ENCODE data around the gene COL4A1. TPM values are rescaled to one million over a fixed set of nuclear protein-coding genes. Genes with fewer than 3 reads are reported as not detected.
A peak's percentile ranks its signal among the peaks of the same experiment; 100 is the strongest.

The COL4A1 gene
- total RNA-seq, 1 donor from 2014 or later = 178 TPM

DNA sequence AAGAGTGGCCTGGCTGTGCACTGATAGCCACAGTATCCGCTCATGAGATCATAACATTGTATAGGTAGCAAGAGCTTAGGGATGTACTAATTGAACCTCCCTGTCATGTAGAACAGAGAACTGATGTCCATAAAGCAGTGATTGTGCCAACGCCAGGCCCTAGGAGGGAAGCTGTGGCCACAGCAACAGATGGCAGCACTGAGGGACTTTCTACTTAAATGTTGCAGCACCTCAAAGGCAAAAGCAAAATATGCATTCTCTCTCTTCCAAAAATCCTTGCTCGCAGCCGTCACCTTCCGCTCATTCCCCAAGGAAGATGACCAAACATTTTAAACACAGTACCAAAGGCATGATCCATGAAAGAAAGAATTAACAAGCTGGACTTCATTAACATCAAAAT is 32.3 kb downstream of the COL4A1 start:
- Histone ChIP-seq H3K9me3 (no peaks in the 10 kb centered on the region), H3K27ac (peak overlapping the region; percentile 17), H3K36me3 (no peaks in the 10 kb centered on the region), H3K4me3 (no peak overlapping the region), H3K4me1 (peaks cover 26% of the 10 kb centered on the region), H3K27me3 (no peaks in the 10 kb centered on the region)
- TF ChIP-seq, protein P1, sequence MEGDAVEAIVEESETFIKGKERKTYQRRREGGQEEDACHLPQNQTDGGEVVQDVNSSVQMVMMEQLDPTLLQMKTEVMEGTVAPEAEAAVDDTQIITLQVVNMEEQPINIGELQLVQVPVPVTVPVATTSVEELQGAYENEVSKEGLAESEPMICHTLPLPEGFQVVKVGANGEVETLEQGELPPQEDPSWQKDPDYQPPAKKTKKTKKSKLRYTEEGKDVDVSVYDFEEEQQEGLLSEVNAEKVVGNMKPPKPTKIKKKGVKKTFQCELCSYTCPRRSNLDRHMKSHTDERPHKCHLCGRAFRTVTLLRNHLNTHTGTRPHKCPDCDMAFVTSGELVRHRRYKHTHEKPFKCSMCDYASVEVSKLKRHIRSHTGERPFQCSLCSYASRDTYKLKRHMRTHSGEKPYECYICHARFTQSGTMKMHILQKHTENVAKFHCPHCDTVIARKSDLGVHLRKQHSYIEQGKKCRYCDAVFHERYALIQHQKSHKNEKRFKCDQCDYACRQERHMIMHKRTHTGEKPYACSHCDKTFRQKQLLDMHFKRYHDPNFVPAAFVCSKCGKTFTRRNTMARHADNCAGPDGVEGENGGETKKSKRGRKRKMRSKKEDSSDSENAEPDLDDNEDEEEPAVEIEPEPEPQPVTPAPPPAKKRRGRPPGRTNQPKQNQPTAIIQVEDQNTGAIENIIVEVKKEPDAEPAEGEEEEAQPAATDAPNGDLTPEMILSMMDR (IDR thresholded peaks at IDR 0.05) = no peak
- no peak for TF ChIP-seq POLR2AphosphoS5 (IDR thresholded peaks at IDR 0.05; ENCODE audit: insufficient read depth in 1 of 2, low read depth in 1 of 2)
- no peak for TF ChIP-seq POLR2A (IDR thresholded peaks at IDR 0.05)
- DNase-seq (ENCODE audit: extremely low spot score in 2 of 2) = peak; percentile 74 to 79
- intact Hi-C loops (cut with DNase I) = no loop called here

DNA sequence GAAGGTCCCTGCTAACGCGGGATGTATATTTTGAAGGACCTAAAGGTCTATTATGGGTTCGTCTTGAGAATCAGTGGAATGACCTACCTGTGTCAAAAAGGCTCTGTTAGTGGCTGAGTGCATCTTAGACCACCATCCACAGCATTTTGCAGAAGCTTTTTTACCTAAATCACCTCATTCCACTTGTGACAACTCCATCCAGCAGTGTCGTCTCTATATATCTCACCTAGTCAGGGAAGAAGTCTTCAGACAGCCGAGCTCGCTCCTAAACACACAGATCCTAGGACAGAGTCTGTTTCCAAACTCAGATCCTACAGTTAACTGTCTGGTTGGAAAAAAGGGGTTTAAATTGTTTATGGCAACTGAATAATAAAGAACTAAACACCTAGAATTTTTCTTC is 33.7 kb downstream of the COL4A1 start:
- H3K27me3 ChIP-seq = no peaks in the 10 kb centered on the region
- intact Hi-C loops (cut with DNase I) = no loop called here
- H3K4me3 ChIP-seq = no peak overlapping the region
- no peaks in the 10 kb centered on the region for H3K9me3 ChIP-seq
- peaks cover 34% of the 10 kb centered on the region for H3K4me1 ChIP-seq
- TF ChIP-seq, protein P1 (IDR thresholded peaks at IDR 0.05) = no peak
- no peak for TF ChIP-seq POLR2A (IDR thresholded peaks at IDR 0.05)
- no peak for TF ChIP-seq POLR2AphosphoS5 (IDR thresholded peaks at IDR 0.05; ENCODE audit: insufficient read depth in 1 of 2, low read depth in 1 of 2)
- H3K36me3 ChIP-seq = no peaks in the 10 kb centered on the region
- no peak overlapping the region for H3K27ac ChIP-seq
- DNase-seq (ENCODE audit: extremely low spot score in 2 of 2) = no peak

DNA sequence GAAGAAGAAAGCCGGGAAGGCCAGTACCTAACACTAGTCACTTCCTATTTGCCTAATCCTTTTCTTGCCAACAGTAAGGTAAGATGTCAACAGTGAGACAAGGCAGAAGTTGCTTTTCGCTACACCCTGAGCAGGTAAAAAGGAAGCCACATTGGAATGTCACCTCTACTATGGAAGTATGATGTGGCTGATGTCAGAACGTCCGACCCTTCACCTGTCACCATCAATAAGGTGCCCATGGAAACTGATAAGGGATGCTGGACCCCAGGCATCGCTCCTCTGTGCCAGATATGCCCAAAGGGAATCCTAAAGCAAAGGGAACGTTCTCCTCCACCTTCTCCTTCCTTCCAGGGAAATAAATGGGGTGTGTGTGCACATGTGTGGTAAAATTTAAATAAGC is 34.3 kb downstream of the COL4A1 start:
- intact Hi-C loops (cut with DNase I) = no loop called here
- no peak overlapping the region for H3K27ac ChIP-seq
- no peak for TF ChIP-seq POLR2AphosphoS5 (IDR thresholded peaks at IDR 0.05; ENCODE audit: insufficient read depth in 1 of 2, low read depth in 1 of 2)
- no peak for TF ChIP-seq POLR2A (IDR thresholded peaks at IDR 0.05)
- TF ChIP-seq, protein P1 (IDR thresholded peaks at IDR 0.05) = no peak
- H3K36me3 ChIP-seq = no peaks in the 10 kb centered on the region
- peak in 1 of 2 donors; percentile 76 for DNase-seq (ENCODE audit: extremely low spot score in 2 of 2)
- no peak overlapping the region for H3K4me3 ChIP-seq
- H3K27me3 ChIP-seq = no peaks in the 10 kb centered on the region
- H3K4me1 ChIP-seq = peaks cover 36% of the 10 kb centered on the region
- H3K9me3 ChIP-seq = no peaks in the 10 kb centered on the region

DNA sequence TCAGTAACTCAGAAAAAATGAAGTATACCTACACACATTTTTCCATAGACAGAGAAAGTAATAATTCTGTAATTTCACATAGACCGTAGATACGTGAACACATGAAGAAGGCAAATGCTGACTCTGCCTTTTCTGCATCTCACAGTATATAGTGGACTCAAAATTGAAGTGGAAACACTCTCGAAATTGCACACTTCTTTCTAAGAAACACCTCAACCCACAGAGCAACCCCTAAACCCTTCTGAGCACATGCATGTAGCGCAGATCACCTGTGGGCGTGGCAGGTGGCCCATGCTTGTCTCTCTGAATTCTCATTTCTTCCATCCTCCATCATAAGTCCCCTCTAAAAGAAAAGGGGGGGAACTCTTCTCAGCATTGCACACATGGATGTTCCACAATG is 34.7 kb downstream of the COL4A1 start:
- no peaks in the 10 kb centered on the region for H3K27me3 ChIP-seq
- DNase-seq (ENCODE audit: extremely low spot score in 2 of 2) = peak in 1 of 2 donors; percentile 60
- H3K4me1 ChIP-seq = peaks cover 36% of the 10 kb centered on the region
- no peaks in the 10 kb centered on the region for H3K36me3 ChIP-seq
- no peak overlapping the region for H3K27ac ChIP-seq
- H3K4me3 ChIP-seq = no peak overlapping the region
- TF ChIP-seq POLR2A (IDR thresholded peaks at IDR 0.05) (no peak), POLR2AphosphoS5 (IDR thresholded peaks at IDR 0.05; ENCODE audit: insufficient read depth in 1 of 2, low read depth in 1 of 2) (no peak)
- TF ChIP-seq, protein P1 (IDR thresholded peaks at IDR 0.05) = no peak
- intact Hi-C loops (cut with DNase I) = no loop called here
- H3K9me3 ChIP-seq = no peaks in the 10 kb centered on the region

DNA sequence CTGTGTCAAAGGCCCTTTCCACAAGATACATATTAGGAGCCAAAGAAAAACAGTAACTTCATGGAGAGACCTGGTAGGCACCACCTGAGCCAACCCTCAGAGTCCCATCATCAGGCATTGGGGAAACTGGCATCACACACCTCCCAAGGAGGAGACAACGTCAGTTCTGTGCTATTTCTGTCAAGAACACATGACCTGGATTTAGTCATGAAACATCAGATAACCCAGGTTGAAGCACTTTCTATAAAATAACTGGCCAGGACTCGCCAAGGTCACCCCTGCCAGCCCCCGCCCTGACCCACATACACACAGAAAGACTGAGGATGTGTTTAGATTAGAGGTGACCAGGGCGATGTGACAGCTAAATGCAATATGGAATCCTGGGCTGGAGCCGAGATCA is 35.6 kb downstream of the COL4A1 start:
- no peak for TF ChIP-seq POLR2AphosphoS5 (IDR thresholded peaks at IDR 0.05; ENCODE audit: insufficient read depth in 1 of 2, low read depth in 1 of 2)
- TF ChIP-seq, protein P1 (IDR thresholded peaks at IDR 0.05) = no peak
- TF ChIP-seq POLR2A (IDR thresholded peaks at IDR 0.05) = no peak
- H3K27ac ChIP-seq = no peak overlapping the region
- intact Hi-C loops (cut with DNase I) = no loop called here

More for the DNA sequence above, 35.6 kb downstream of the COL4A1 start:
- DNase-seq (ENCODE audit: extremely low spot score in 2 of 2) = peak in 1 of 2 donors; percentile 65
- H3K36me3 ChIP-seq = no peaks in the 10 kb centered on the region
- H3K4me3 ChIP-seq = no peak overlapping the region
- H3K9me3 ChIP-seq = no peaks in the 10 kb centered on the region
- no peaks in the 10 kb centered on the region for H3K27me3 ChIP-seq
- peaks cover 40% of the 10 kb centered on the region for H3K4me1 ChIP-seq

Measured in vagina (tissue), 2 donors.